Retinal pigment epithelial cell (primary cell): ENCODE results near the gene SLC13A3.

Experiments
- DNase-seq: peaks from one replicate; pipeline ENCODE4 v3.0.0-alpha.2; 2010; ENCODE audit warnings: low read depth
- H3K4me3 ChIP-seq: 2 replicates; pipeline ENCODE4 v1.5.1; 2011; ENCODE audit warnings: mild to moderate bottlenecking, low read length, control low read depth, moderate library complexity
- CTCF ChIP-seq: conservative IDR thresholded peaks from 2 replicates; pipeline ENCODE4 v1.5.1; 2011; ENCODE audit warnings: low read depth, low read length, control low read depth, inconsistent platforms

The SLC13A3 gene

DNA sequence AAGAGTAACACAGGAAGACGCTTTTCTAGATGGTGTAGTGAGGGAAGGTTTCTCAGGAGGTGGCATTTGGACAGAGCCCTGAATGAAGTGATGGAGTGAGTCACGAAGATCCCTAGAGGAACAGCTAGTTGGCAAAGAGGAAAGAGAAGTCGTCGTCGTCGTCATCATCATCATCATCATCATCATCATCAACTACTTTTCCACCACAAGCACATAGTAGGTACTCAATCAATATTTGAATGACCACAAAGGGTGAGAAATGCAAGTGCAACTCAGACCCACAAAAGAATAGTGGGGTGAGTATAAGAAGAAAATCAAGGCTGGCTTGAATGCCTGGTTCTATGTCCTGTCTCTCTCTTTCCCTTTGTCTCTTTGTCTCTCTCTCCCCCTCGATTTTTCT, 72.5 kb downstream of the SLC13A3 start:
- no peak overlapping the region for H3K4me3 ChIP-seq
- no peak for TF ChIP-seq CTCF
- DNase-seq = no peak

GRCh38 chr20:46576774-46577395, 74.4 kb downstream of the SLC13A3 start:
- DNase-seq = no peak
- TF ChIP-seq CTCF = no peak
- no peak overlapping the region for H3K4me3 ChIP-seq

- TF ChIP-seq CTCF = no peak
- no peak for DNase-seq
- no peak overlapping the region for H3K4me3 ChIP-seq
Measured at GRCh38 chr20:46575937-46576461, 75.3 kb downstream of the SLC13A3 start.

DNA sequence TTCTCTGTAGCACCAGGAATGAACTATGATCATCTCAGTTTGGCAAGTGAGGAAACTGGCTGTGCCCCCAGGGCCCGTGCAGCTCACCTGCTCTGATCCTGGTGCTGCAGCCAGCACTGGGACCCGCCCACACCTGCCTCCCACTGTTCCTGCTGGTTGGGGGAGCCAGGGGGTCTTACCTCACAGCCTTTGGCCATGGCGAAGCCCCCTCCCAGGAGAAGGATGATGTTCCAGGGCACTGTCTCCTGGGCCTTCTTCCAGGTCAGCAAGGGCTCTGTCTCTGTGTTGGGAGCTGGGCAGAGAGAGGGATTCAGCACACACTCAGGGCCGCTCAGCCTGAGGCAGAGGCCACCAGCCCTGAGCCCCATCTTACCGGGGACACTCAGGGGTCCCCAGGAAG, 75.9 kb downstream of the SLC13A3 start:
- no peak for TF ChIP-seq CTCF
- H3K4me3 ChIP-seq = no peak overlapping the region
- no peak for DNase-seq

DNA sequence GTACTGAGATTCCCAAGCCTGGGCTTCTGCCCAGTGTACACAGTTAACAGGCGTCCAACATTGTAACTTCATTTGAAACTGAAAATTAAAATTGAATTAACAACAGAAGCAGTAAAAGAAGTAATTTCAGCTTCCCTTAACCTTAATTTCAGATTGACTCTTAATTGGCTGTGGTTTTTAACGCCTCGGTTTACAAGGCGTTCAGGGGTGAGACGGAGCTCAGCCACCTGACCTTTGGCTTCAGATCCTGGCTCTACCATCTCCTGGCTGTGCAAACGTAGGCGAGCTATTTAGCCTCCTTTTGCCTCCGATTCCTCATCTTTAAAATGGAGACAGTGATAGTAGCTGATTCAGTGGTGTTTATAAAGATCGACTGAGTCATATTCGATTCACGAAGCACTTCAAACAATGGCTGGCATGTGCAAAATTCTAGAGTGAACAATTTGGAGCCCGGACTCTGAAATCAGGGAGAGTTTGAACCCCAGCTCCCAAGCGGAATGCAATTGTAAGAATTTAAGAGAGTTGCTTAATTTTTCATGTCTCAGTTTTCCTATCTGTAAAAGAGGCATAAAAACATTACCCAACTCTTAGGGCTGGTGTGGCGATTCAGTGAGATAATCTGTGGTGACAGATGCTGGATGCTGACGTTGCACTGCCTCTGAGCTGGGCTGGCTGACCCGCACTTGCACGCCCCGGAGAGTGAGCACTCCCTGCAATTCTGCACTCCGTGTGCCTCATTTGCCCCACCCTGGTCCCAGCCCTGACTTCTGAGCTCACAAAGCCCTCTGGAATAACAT, 77.3 kb downstream of the SLC13A3 start:
- no peak for TF ChIP-seq CTCF
- H3K4me3 ChIP-seq = no peak overlapping the region
- DNase-seq = no peak

- no peak for DNase-seq
- TF ChIP-seq CTCF = no peak
- no peak overlapping the region for H3K4me3 ChIP-seq
Measured at GRCh38 chr20:46573234-46573633, 78.0 kb downstream of the SLC13A3 start.

GRCh38 chr20:46572790-46573189, 78.5 kb downstream of the SLC13A3 start:
- no peak for TF ChIP-seq CTCF
- H3K4me3 ChIP-seq = no peak overlapping the region
- no peak for DNase-seq
